Right lobe of liver (tissue), 4 donors: ENCODE measurements around the gene TPO.

Experiments
- POLR2A ChIP-seq: fragments of 450-650 bp; IDR thresholded peaks from one replicate; pipeline ENCODE4 v1.6.1; 2017; ENCODE audit warnings: antibody characterized with exemption, mild to moderate bottlenecking
- TF ChIP-seq, protein P1 (sequence below), 4 donors: fragments of 200-600 bp in 3 of 4; fragments of 450-650 bp in 1 of 4; IDR thresholded peaks; one replicate each; pipeline versions ENCODE4 v1.5.1 to v1.8.0; 2016 to 2022; ENCODE audit warnings: antibody characterized with exemption in 4 of 4, mild to moderate bottlenecking in 2 of 4
- donor health status: DM: no; HTN: no; CAD: no.
- donor health status: DM: no; HTN: no; CAD: no.
- donor health status: DM: no; HTN: yes; CAD: no.

DNA sequence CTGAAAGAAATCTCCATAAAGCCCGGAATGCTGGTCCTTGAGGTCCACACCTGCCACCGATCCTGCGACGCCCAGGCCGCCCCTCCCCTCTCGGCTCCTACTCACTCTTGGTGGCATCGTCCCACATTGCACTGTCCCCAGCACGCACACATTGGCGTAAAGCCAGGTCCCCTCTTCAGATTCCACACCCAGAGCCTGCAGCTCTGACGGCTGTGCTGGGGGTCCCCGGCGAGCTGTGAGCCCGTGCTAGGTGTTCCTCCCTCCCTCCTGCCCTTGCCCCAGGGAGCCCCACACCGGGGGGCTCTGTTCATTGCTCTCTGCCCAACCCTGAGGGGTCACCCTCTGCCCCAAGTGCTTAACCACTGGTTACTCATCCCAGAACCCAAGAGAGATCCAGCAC is 8.5 kb downstream of the TPO start:
- TF ChIP-seq, protein P1, sequence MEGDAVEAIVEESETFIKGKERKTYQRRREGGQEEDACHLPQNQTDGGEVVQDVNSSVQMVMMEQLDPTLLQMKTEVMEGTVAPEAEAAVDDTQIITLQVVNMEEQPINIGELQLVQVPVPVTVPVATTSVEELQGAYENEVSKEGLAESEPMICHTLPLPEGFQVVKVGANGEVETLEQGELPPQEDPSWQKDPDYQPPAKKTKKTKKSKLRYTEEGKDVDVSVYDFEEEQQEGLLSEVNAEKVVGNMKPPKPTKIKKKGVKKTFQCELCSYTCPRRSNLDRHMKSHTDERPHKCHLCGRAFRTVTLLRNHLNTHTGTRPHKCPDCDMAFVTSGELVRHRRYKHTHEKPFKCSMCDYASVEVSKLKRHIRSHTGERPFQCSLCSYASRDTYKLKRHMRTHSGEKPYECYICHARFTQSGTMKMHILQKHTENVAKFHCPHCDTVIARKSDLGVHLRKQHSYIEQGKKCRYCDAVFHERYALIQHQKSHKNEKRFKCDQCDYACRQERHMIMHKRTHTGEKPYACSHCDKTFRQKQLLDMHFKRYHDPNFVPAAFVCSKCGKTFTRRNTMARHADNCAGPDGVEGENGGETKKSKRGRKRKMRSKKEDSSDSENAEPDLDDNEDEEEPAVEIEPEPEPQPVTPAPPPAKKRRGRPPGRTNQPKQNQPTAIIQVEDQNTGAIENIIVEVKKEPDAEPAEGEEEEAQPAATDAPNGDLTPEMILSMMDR (IDR thresholded peaks at IDR 0.05): no peak
- TF ChIP-seq POLR2A: no peak
